Measurements from ENCODE around the gene STARD13.
"Not testable (repeated sequence)": the region's sequence is repeated elsewhere in the genome, so short reads cannot be mapped to it uniquely, and the experiment has no call there.

The STARD13 gene

GRCh38 chr13:33242984-33243617, 42.5 kb downstream of the STARD13 start:
- H3K27ac Mint-ChIP-seq = no peak overlapping the region
- no peaks in the 10 kb centered on the region for H3K4me1 Mint-ChIP-seq
- no peak overlapping the region for H3K4me3 Mint-ChIP-seq
- CTCF ChIA-PET = interaction anchor here (0.6 kb wide), 1 partner anchor 15 kb away, joined by 3 read pairs; no protein-coding TSS in a partner anchor
- no peak for DNase-seq
- H3K9me3 Mint-ChIP-seq = no peaks in the 10 kb centered on the region
- H3K36me3 Mint-ChIP-seq = no peaks in the 10 kb centered on the region
- H3K27me3 Mint-ChIP-seq = peaks cover 4% of the 10 kb centered on the region

- H3K4me1 Mint-ChIP-seq, DNase-seq, H3K27me3 Mint-ChIP-seq, H3K27ac Mint-ChIP-seq, H3K4me3 Mint-ChIP-seq, H3K9me3 Mint-ChIP-seq, H3K36me3 Mint-ChIP-seq: not testable (repeated sequence)
- CTCF ChIA-PET = interaction anchor here (0.6 kb wide), 1 partner anchor 14 kb away, joined by 3 read pairs; no protein-coding TSS in a partner anchor
Observed at GRCh38 chr13:33242372-33242771, 43.2 kb downstream of the STARD13 start.

- H3K4me3 Mint-ChIP-seq = no peak overlapping the region
- DNase-seq = no peak
- H3K27ac Mint-ChIP-seq = no peak overlapping the region
- H3K36me3 Mint-ChIP-seq = no peaks in the 10 kb centered on the region
- no peaks in the 10 kb centered on the region for H3K4me1 Mint-ChIP-seq
- H3K27me3 Mint-ChIP-seq = no peaks in the 10 kb centered on the region
- CTCF ChIA-PET = no interaction called here
- H3K9me3 Mint-ChIP-seq = peaks cover 8% of the 10 kb centered on the region
Observed at GRCh38 chr13:33236021-33236420, 49.5 kb downstream of the STARD13 start.

- DNase-seq = no peak
- peaks cover 8% of the 10 kb centered on the region for H3K9me3 Mint-ChIP-seq
- no peaks in the 10 kb centered on the region for H3K36me3 Mint-ChIP-seq
- H3K4me3 Mint-ChIP-seq = no peak overlapping the region
- H3K27me3 Mint-ChIP-seq = no peaks in the 10 kb centered on the region
- CTCF ChIA-PET = no interaction called here
- no peak overlapping the region for H3K27ac Mint-ChIP-seq
- no peaks in the 10 kb centered on the region for H3K4me1 Mint-ChIP-seq
Observed at GRCh38 chr13:33235564-33235963, 50.0 kb downstream of the STARD13 start.

GRCh38 chr13:33235078-33235477, 50.5 kb downstream of the STARD13 start:
- no peaks in the 10 kb centered on the region for H3K36me3 Mint-ChIP-seq
- no peaks in the 10 kb centered on the region for H3K4me1 Mint-ChIP-seq
- H3K27ac Mint-ChIP-seq = no peak overlapping the region
- CTCF ChIA-PET = no interaction called here
- no peak overlapping the region for H3K4me3 Mint-ChIP-seq
- H3K27me3 Mint-ChIP-seq = no peaks in the 10 kb centered on the region
- DNase-seq = no peak
- peaks cover 8% of the 10 kb centered on the region for H3K9me3 Mint-ChIP-seq

GRCh38 chr13:33233547-33233946, 52.0 kb downstream of the STARD13 start:
- no peak overlapping the region for H3K27ac Mint-ChIP-seq

GRCh38 chr13:33232883-33233282, 52.7 kb downstream of the STARD13 start:
- peaks cover 4% of the 10 kb centered on the region for H3K4me1 Mint-ChIP-seq
- peaks cover 8% of the 10 kb centered on the region for H3K9me3 Mint-ChIP-seq
- H3K27me3 Mint-ChIP-seq = no peaks in the 10 kb centered on the region
- DNase-seq = no peak
- H3K36me3 Mint-ChIP-seq = no peaks in the 10 kb centered on the region
- CTCF ChIA-PET = no interaction called here
- no peak overlapping the region for H3K4me3 Mint-ChIP-seq
- no peak overlapping the region for H3K27ac Mint-ChIP-seq

More at GRCh38 chr13:33233547-33233946, 52.0 kb downstream of the STARD13 start:
- CTCF ChIA-PET = no interaction called here
- Mint-ChIP-seq H3K4me3 (no peak overlapping the region), H3K4me1 (peaks cover 3% of the 10 kb centered on the region), H3K36me3 (no peaks in the 10 kb centered on the region), H3K9me3 (peaks cover 8% of the 10 kb centered on the region), H3K27me3 (no peaks in the 10 kb centered on the region)
- no peak for DNase-seq

- H3K4me3 Mint-ChIP-seq = no peak overlapping the region
- H3K9me3 Mint-ChIP-seq = peaks cover 8% of the 10 kb centered on the region
- H3K27ac Mint-ChIP-seq = no peak overlapping the region
- no peaks in the 10 kb centered on the region for H3K27me3 Mint-ChIP-seq
- DNase-seq = no peak
- peaks cover 4% of the 10 kb centered on the region for H3K4me1 Mint-ChIP-seq
- CTCF ChIA-PET = no interaction called here
- H3K36me3 Mint-ChIP-seq = no peaks in the 10 kb centered on the region
Observed at GRCh38 chr13:33231339-33231738, 54.2 kb downstream of the STARD13 start.

GRCh38 chr13:33230178-33230881, 55.2 kb downstream of the STARD13 start:
- CTCF ChIA-PET = interaction anchor here (0.9 to 1.2 kb wide), 3 partner anchors 10 to 648 kb away, joined by 3 to 4 read pairs (median 3); no protein-coding TSS in a partner anchor
- Mint-ChIP-seq H3K27me3 (no peaks in the 10 kb centered on the region), H3K4me1 (peaks cover 4% of the 10 kb centered on the region)

GRCh38 chr13:33229446-33230177, 55.9 kb downstream of the STARD13 start:
- CTCF ChIA-PET = interaction anchor here (0.9 to 1.2 kb wide), 3 partner anchors 10 to 647 kb away, joined by 3 to 4 read pairs (median 3); no protein-coding TSS in a partner anchor

More at GRCh38 chr13:33230178-33230881, 55.2 kb downstream of the STARD13 start:
- peaks cover 8% of the 10 kb centered on the region for H3K9me3 Mint-ChIP-seq
- no peak overlapping the region for H3K4me3 Mint-ChIP-seq
- H3K27ac Mint-ChIP-seq = no peak overlapping the region
- H3K36me3 Mint-ChIP-seq = no peaks in the 10 kb centered on the region
- DNase-seq = no peak

GRCh38 chr13:33228648-33229445, 56.7 kb downstream of the STARD13 start:
- DNase-seq = no peak
- no peaks in the 10 kb centered on the region for H3K36me3 Mint-ChIP-seq
- CTCF ChIA-PET = interaction anchor here (0.9 to 1.5 kb wide), 6 partner anchors 14 to 496 kb away, joined by 3 to 7 read pairs (median 4); no protein-coding TSS in a partner anchor

More at GRCh38 chr13:33229446-33230177, 55.9 kb downstream of the STARD13 start:
- H3K4me3 Mint-ChIP-seq = no peak overlapping the region
- peaks cover 8% of the 10 kb centered on the region for H3K9me3 Mint-ChIP-seq
- H3K27ac Mint-ChIP-seq = no peak overlapping the region
- H3K4me1 Mint-ChIP-seq = peaks cover 4% of the 10 kb centered on the region
- DNase-seq = no peak
- no peaks in the 10 kb centered on the region for H3K27me3 Mint-ChIP-seq
- no peaks in the 10 kb centered on the region for H3K36me3 Mint-ChIP-seq

GRCh38 chr13:33227927-33228647, 57.5 kb downstream of the STARD13 start:
- H3K27me3 Mint-ChIP-seq = no peaks in the 10 kb centered on the region
- no peak for DNase-seq
- H3K36me3 Mint-ChIP-seq = no peaks in the 10 kb centered on the region
- H3K4me3 Mint-ChIP-seq = no peak overlapping the region
- CTCF ChIA-PET = interaction anchor here (0.9 to 1.5 kb wide), 8 partner anchors 14 to 496 kb away, joined by 3 to 7 read pairs (median 4); no protein-coding TSS in a partner anchor
- H3K27ac Mint-ChIP-seq = no peak overlapping the region
- H3K4me1 Mint-ChIP-seq = peaks cover 4% of the 10 kb centered on the region
- peaks cover 5% of the 10 kb centered on the region for H3K9me3 Mint-ChIP-seq

More at GRCh38 chr13:33228648-33229445, 56.7 kb downstream of the STARD13 start:
- Mint-ChIP-seq H3K4me1 (peaks cover 4% of the 10 kb centered on the region), H3K4me3 (no peak overlapping the region), H3K27me3 (no peaks in the 10 kb centered on the region), H3K27ac (no peak overlapping the region), H3K9me3 (peaks cover 8% of the 10 kb centered on the region)

- Mint-ChIP-seq H3K9me3 (no peaks in the 10 kb centered on the region), H3K4me1 (peaks cover 4% of the 10 kb centered on the region), H3K27ac (no peak overlapping the region), H3K27me3 (no peaks in the 10 kb centered on the region), H3K4me3 (no peak overlapping the region), H3K36me3 (no peaks in the 10 kb centered on the region)
- no peak for DNase-seq
- CTCF ChIA-PET = interaction anchor here (0.6 kb wide), 1 partner anchor 712 kb away, joined by 5 read pairs; no protein-coding TSS in a partner anchor
Observed at GRCh38 chr13:33224686-33225085, 60.9 kb downstream of the STARD13 start.
